Upper lobe of right lung (tissue), 1 donor: ENCODE measurements around the gene TRIM44. TPM values are rescaled to one million over a fixed set of nuclear protein-coding genes. Genes with fewer than 3 reads are reported as not detected.

Source experiments
- ATAC-seq: fragments of 200-7000 bp; cut with Tn5 transposase; one replicate; pipeline ENCODE4 v1.9.1; 2020; ENCODE audit warnings: mild to moderate bottlenecking, moderate library complexity
- DNase-seq: peaks from one replicate; pipeline ENCODE4 v3.0.0-alpha.2; 2020
- H3K27ac ChIP-seq: fragments of 200-600 bp; one replicate; pipeline ENCODE4 v1.8.0; 2022
- H3K27me3 ChIP-seq: fragments of 200-600 bp; one replicate; pipeline ENCODE4 v1.8.0; 2022; ENCODE audit warnings: mild to moderate bottlenecking
- H3K36me3 ChIP-seq: fragments of 200-600 bp; one replicate; pipeline ENCODE4 v1.8.0; 2022
- H3K4me1 ChIP-seq: fragments of 200-600 bp; one replicate; pipeline ENCODE4 v1.8.0; 2022
- H3K4me3 ChIP-seq: fragments of 200-600 bp; one replicate; pipeline ENCODE4 v1.8.0; 2022; ENCODE audit warnings: mild to moderate bottlenecking
- H3K9me3 ChIP-seq: fragments of 200-600 bp; one replicate; pipeline ENCODE4 v1.8.0; 2022
- CTCF ChIP-seq: fragments of 200-600 bp; IDR thresholded peaks from one replicate; pipeline ENCODE4 v1.8.0; 2022; ENCODE audit warnings: antibody characterized with exemption
- intact Hi-C: fragments of 100-400 bp; cut with DNase I; formaldehyde crosslinking; loops from one replicate; pipeline ENCODE4 v1.11.0; 2022
- total RNA-seq: library from RNA; stranded (reverse); fragmentation: NEBNext Ultra II Directional; extraction: Animal tissue kit (Norgen Biotek cat#: 25700); gene quantifications from one replicate; pipeline ENCODE4 v1.2.1, GENCODE V29; 2021
- donor health status: DM: no; HTN: yes; CAD: no; lungs with severe emphysema.

Gene TRIM44
- total RNA-seq, 1 donor from 2014 or later: 67.2 TPM

- Histone ChIP-seq H3K27ac (no peak overlapping the region), H3K4me1 (no peaks in the 10 kb centered on the region), H3K4me3 (no peak overlapping the region), H3K36me3 (no peaks in the 10 kb centered on the region), H3K9me3 (no peaks in the 10 kb centered on the region), H3K27me3 (no peaks in the 10 kb centered on the region)
- DNase-seq (no peak), ATAC-seq (no peak)
- intact Hi-C loops: no loop called here
- no peak for TF ChIP-seq CTCF
Measured at GRCh38 chr11:35844579-35844978, 182.0 kb downstream of the TRIM44 start.

DNA sequence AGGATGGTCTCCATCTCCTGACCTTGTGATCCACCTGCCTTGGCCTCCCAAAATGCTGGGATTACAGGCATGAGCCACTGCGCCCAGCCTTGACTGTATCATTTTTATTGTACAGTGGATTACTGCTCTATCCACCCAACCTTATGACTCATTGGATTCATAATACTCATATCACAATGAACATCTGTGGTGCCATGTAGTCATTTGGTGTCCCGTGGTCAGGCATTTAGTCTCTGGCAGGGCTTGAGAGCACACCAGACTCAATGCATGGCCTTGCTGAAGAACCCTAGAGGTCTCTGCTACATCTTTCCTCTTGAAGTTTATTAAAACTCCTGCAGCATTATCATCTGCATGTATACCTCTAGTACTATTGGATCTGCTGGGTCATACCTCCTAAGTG is 183.3 kb downstream of the TRIM44 start:
- Histone ChIP-seq H3K36me3 (no peaks in the 10 kb centered on the region), H3K27me3 (no peaks in the 10 kb centered on the region), H3K4me3 (no peak overlapping the region), H3K9me3 (no peaks in the 10 kb centered on the region), H3K4me1 (no peaks in the 10 kb centered on the region), H3K27ac (no peak overlapping the region)
- DNase-seq (no peak), ATAC-seq (no peak)
- TF ChIP-seq CTCF: no peak
- intact Hi-C loops: no loop called here

DNA sequence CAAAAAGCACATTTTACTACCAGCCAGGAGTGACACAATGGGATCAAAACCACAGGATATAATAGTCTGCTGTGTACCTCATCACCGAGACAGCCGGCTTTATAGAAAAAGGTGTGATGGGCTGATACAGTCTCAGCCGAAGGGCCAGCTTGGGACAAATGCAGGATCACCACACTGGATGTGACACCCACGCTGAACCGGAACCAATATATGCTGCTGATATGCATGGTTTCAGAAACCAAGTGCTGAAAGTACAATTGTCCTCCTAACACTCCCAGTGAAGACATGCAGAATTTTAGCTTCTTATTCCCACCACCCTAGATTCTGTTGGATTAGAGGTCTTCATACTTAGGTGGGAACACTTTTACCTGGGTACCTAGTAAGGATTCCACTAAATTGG is 184.3 kb downstream of the TRIM44 start:
- intact Hi-C loops: no loop called here
- no peak for ATAC-seq

DNA sequence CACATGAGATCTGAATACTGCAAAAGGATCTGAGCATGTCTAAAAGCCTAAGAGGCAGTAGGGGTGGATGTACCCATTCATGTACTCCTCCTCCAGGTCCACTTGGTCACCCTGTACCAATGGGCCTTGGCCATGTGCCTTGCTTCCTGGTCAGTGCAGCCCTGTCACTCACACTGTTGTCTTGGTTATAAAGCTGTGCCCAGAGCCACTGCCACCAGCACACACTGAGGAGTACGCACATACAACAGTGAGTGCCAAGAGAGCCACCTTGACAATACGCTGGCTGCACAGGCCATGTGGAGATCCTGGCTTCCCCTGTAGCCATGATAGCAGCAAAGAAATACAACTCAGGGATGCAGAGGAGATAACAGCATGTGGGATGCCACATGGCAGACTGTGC is 184.9 kb downstream of the TRIM44 start:
- intact Hi-C loops: no loop called here

More for the DNA sequence above, 184.3 kb downstream of the TRIM44 start:
- Histone ChIP-seq H3K4me1 (no peaks in the 10 kb centered on the region), H3K36me3 (no peaks in the 10 kb centered on the region), H3K4me3 (no peak overlapping the region), H3K9me3 (no peaks in the 10 kb centered on the region), H3K27me3 (no peaks in the 10 kb centered on the region), H3K27ac (no peak overlapping the region)
- TF ChIP-seq CTCF: no peak
- no peak for DNase-seq

GRCh38 chr11:35848616-35849015 is 186.0 kb downstream of the TRIM44 start:
- no peak for TF ChIP-seq CTCF
- Histone ChIP-seq H3K4me3 (no peak overlapping the region), H3K36me3 (no peaks in the 10 kb centered on the region), H3K4me1 (peaks cover 4% of the 10 kb centered on the region), H3K9me3 (no peaks in the 10 kb centered on the region), H3K27ac (no peak overlapping the region), H3K27me3 (no peaks in the 10 kb centered on the region)
- intact Hi-C loops: no loop called here
- DNase-seq (no peak), ATAC-seq (no peak)

More for the DNA sequence above, 184.9 kb downstream of the TRIM44 start:
- Histone ChIP-seq H3K9me3 (no peaks in the 10 kb centered on the region), H3K4me3 (no peak overlapping the region), H3K27me3 (no peaks in the 10 kb centered on the region), H3K36me3 (no peaks in the 10 kb centered on the region), H3K4me1 (peaks cover 4% of the 10 kb centered on the region), H3K27ac (no peak overlapping the region)
- DNase-seq: no peak
- TF ChIP-seq CTCF: no peak
- ATAC-seq: peak; percentile 31

DNA sequence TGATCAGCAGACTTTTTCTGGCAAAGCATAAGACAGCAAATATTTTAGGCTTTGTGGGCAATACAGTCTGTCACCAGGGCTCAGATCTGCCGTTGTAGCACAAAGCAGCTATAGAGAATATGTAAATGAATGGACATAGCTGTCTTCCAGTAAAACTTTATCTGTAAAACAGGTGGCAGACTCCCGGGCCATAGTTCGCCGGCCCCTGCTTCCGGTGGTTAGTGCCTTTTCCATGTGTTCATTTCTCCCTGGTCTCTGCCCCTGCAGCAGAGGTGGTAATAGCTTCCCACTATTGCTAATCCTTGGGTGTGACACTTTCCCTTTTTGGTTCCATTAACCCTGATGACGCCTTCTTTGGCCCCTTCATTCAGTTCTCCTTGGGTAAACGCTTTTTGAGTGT is 187.6 kb downstream of the TRIM44 start:
- Histone ChIP-seq H3K4me1 (peaks cover 4% of the 10 kb centered on the region), H3K9me3 (no peaks in the 10 kb centered on the region), H3K36me3 (no peaks in the 10 kb centered on the region), H3K4me3 (no peak overlapping the region), H3K27me3 (no peaks in the 10 kb centered on the region), H3K27ac (no peak overlapping the region)
- TF ChIP-seq CTCF: no peak
- ATAC-seq: no peak
- DNase-seq: no peak
- intact Hi-C loops: no loop called here
